Suprapubic skin (tissue), 3 donors: Measurements from ENCODE around the gene TRIM24.

Experiments
- CTCF ChIP-seq, 2 donors: fragments of 200-600 bp in 1 of 2; fragments of 450-650 bp in 1 of 2; sonication (generic) in 1 of 2; IDR thresholded peaks; one replicate each; pipeline ENCODE4 v1.5.1; 2016 to 2019; ENCODE audit warnings: antibody characterized with exemption in 2 of 2, mild to moderate bottlenecking in 1 of 2, moderate library complexity in 1 of 2
- POLR2A ChIP-seq, 2 donors: fragments of 450-650 bp; IDR thresholded peaks; one replicate each; pipeline ENCODE4 v1.6.1; 2017; ENCODE audit warnings: antibody characterized with exemption in 2 of 2, mild to moderate bottlenecking in 2 of 2, moderate library complexity in 2 of 2

- TF ChIP-seq CTCF (IDR thresholded peaks at IDR 0.05), result no peak
- no peak for TF ChIP-seq POLR2A (IDR thresholded peaks at IDR 0.05)
These were observed 91.0 kb downstream of the TRIM24 start for GRCh38 chr7:138551102-138551501.
